Measurements from ENCODE around the gene UBR1. TPM values are rescaled to one million over a fixed set of nuclear protein-coding genes. Genes with fewer than 3 reads are reported as not detected.
A peak's percentile ranks its signal among the peaks of the same experiment; 100 is the strongest.

The UBR1 gene
- total RNA-seq, 1 donor from 2014 or later = 33.2 TPM

DNA sequence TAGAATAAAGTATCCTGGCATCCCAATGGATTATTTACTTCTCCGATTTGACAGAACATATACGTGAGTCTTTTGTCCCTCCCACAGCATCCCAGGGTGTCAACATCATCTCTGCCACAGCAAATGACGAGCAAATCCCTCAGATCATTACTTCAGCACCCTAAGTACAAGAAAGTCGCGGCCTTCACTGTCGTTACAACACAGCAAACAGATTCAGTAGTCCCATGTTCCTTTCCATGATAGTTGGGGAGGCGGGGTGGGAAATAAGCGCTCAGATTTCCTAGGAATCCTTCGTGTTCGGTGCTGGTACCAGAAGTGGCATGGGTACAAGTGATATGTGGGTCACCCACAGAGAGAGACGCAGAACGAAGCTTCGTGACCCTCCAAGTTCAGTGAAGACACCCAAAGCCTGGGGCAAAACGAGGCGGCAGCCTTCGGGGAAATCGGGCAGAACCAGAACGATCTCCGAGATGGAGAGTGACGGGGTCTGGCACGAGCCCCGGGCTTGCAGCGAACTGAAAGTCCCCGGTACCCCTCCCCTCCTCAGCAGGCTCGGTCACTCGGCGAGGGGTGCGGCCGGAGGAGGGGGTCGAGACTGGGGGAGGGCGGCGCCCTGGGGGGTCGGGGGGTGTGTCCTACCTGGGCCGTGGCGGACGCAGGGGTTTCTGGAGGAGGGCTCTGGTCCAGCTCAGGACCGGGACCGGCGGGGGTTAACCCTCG is 185.9 kb downstream of the UBR1 start:
- Histone ChIP-seq H3K4me3 (peak overlapping the region; percentile 93), H3K4me1 (peaks cover 14% of the 10 kb centered on the region), H3K4me2 (peak overlapping the region; percentile 90), H3K27ac (no peak overlapping the region), H3K9ac (peak overlapping the region; percentile 43), H3K27me3 (peaks cover 16% of the 10 kb centered on the region), H3K36me3 (no peaks in the 10 kb centered on the region), H3K9me3 (ENCODE audit: low read depth) (no peaks in the 10 kb centered on the region), H2AFZ (replicated peaks) (peak overlapping the region; percentile 66), H3F3A (ENCODE audit: low read depth) (peaks cover 20% of the 10 kb centered on the region), H3K79me2 (ENCODE audit: low read depth) (peaks cover 52% of the 10 kb centered on the region), H4K20me1 (ENCODE audit: low read depth) (peaks cover 25% of the 10 kb centered on the region)
- TF ChIP-seq EZH2 (IDR thresholded peaks at IDR 0.05) (no peak), EZH2phosphoT487 (IDR thresholded peaks at IDR 0.05) (no peak)
- TF ChIP-seq, protein P1, sequence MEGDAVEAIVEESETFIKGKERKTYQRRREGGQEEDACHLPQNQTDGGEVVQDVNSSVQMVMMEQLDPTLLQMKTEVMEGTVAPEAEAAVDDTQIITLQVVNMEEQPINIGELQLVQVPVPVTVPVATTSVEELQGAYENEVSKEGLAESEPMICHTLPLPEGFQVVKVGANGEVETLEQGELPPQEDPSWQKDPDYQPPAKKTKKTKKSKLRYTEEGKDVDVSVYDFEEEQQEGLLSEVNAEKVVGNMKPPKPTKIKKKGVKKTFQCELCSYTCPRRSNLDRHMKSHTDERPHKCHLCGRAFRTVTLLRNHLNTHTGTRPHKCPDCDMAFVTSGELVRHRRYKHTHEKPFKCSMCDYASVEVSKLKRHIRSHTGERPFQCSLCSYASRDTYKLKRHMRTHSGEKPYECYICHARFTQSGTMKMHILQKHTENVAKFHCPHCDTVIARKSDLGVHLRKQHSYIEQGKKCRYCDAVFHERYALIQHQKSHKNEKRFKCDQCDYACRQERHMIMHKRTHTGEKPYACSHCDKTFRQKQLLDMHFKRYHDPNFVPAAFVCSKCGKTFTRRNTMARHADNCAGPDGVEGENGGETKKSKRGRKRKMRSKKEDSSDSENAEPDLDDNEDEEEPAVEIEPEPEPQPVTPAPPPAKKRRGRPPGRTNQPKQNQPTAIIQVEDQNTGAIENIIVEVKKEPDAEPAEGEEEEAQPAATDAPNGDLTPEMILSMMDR (IDR thresholded peaks at IDR 0.05) = no peak
- DNase-seq (ENCODE audit: low spot score) = peak; percentile 51
- Mint-ChIP-seq H3K27ac (no peak overlapping the region), H3K36me3 (no peaks in the 10 kb centered on the region), H3K27me3 (ENCODE audit: insufficient read depth, low read depth) (peaks cover 5% of the 10 kb centered on the region), H3K4me3 (peak overlapping the region; percentile 98), H3K4me1 (peaks cover 24% of the 10 kb centered on the region), H3K9me3 (no peaks in the 10 kb centered on the region)

GRCh38 chr15:42919308-42919707 is 186.5 kb downstream of the UBR1 start:
- no peak overlapping the region for H2AFZ ChIP-seq (replicated peaks)
- peaks cover 14% of the 10 kb centered on the region for H3K4me1 ChIP-seq
- H3K4me3 Mint-ChIP-seq = peak overlapping the region; percentile 98
- no peak overlapping the region for H3K27ac Mint-ChIP-seq
- no peak overlapping the region for H3K27ac ChIP-seq
- peaks cover 20% of the 10 kb centered on the region for H3F3A ChIP-seq (ENCODE audit: low read depth)
- peaks cover 25% of the 10 kb centered on the region for H4K20me1 ChIP-seq (ENCODE audit: low read depth)
- H3K27me3 Mint-ChIP-seq (ENCODE audit: insufficient read depth, low read depth) = peaks cover 5% of the 10 kb centered on the region
- no peaks in the 10 kb centered on the region for H3K36me3 Mint-ChIP-seq
- H3K4me1 Mint-ChIP-seq = peaks cover 24% of the 10 kb centered on the region
- H3K4me2 ChIP-seq = peak overlapping the region; percentile 90
- no peaks in the 10 kb centered on the region for H3K9me3 Mint-ChIP-seq
- H3K27me3 ChIP-seq = peaks cover 16% of the 10 kb centered on the region
- H3K4me3 ChIP-seq = peak overlapping the region; percentile 93
- peak overlapping the region; percentile 43 for H3K9ac ChIP-seq
- DNase-seq (ENCODE audit: low spot score) = no peak
- TF ChIP-seq, protein P1 (IDR thresholded peaks at IDR 0.05) = no peak
- no peak for TF ChIP-seq EZH2 (IDR thresholded peaks at IDR 0.05)
- no peak for TF ChIP-seq EZH2phosphoT487 (IDR thresholded peaks at IDR 0.05)
- H3K36me3 ChIP-seq = no peaks in the 10 kb centered on the region
- no peaks in the 10 kb centered on the region for H3K9me3 ChIP-seq (ENCODE audit: low read depth)
- H3K79me2 ChIP-seq (ENCODE audit: low read depth) = peaks cover 58% of the 10 kb centered on the region

DNA sequence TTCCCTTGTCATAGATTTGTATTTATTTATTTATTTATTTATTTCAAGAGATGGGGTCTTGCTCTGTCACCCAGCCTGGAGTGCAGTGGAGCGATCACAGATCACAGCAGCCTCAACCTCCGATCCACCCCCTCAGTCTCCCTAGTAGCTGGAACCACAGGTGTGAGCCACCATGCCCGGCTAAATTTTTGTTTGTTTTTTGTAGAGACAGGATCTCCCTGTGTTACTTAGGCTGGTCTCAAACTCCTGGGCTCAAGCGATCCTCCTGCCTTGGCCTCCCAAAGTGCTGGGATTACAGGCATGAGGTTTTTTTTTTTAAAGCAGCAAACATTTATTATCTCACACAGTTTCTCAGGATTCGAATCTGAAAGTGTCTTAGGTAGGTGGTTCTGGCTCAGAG is 187.8 kb downstream of the UBR1 start:
- Histone ChIP-seq H3K4me1 (peaks cover 14% of the 10 kb centered on the region), H3K36me3 (no peaks in the 10 kb centered on the region), H3K27me3 (peaks cover 16% of the 10 kb centered on the region), H4K20me1 (ENCODE audit: low read depth) (peaks cover 25% of the 10 kb centered on the region), H3K27ac (no peak overlapping the region), H3F3A (ENCODE audit: low read depth) (peaks cover 20% of the 10 kb centered on the region), H3K4me3 (no peak overlapping the region), H3K79me2 (ENCODE audit: low read depth) (peaks cover 65% of the 10 kb centered on the region), H3K9ac (no peak overlapping the region), H3K4me2 (peak overlapping the region; percentile 21), H3K9me3 (ENCODE audit: low read depth) (no peaks in the 10 kb centered on the region), H2AFZ (replicated peaks) (no peak overlapping the region)
- DNase-seq (ENCODE audit: low spot score) = no peak
- Mint-ChIP-seq H3K27me3 (ENCODE audit: insufficient read depth, low read depth) (peaks cover 8% of the 10 kb centered on the region), H3K4me1 (peaks cover 24% of the 10 kb centered on the region), H3K36me3 (no peaks in the 10 kb centered on the region), H3K9me3 (peaks cover 4% of the 10 kb centered on the region), H3K27ac (no peak overlapping the region), H3K4me3 (no peak overlapping the region)
- TF ChIP-seq, protein P1 (IDR thresholded peaks at IDR 0.05) = no peak
- TF ChIP-seq EZH2 (IDR thresholded peaks at IDR 0.05) = no peak
- no peak for TF ChIP-seq EZH2phosphoT487 (IDR thresholded peaks at IDR 0.05)
